ENCODE results near the gene FOXD4L1.
"Not testable (repeated sequence)": the region's sequence is repeated elsewhere in the genome, so short reads cannot be mapped to it uniquely, and the experiment has no call there.

Gene FOXD4L1

DNA sequence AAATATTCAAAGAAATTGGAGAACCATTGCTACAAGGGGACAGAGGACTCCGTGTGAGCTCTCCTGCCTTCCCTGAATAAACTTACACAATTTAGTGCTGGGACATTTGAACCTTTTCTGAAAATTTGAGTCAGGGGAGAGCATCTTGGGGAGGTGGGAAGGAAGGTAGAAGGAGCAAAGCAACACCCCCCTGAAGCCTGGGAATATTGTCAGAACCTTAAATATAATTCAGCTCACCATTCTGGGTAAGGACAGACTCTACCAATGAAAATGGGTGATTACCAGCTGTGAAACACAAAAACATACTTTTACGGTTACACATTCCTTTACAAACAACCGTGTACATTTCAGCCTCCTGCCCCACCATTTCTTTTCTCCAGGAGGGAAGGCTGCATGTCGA is at the start of gene FOXD4L1:
TSS of gene FOXD4L1 (plus strand) at position 301 of the 400 bp plus-strand sequence. CDS start 592 bp downstream, outside the sequence.
- DNase-seq (ENCODE audit: low read depth in 2 of 3, low spot score in 1 of 3), result not testable (repeated sequence)

DNA sequence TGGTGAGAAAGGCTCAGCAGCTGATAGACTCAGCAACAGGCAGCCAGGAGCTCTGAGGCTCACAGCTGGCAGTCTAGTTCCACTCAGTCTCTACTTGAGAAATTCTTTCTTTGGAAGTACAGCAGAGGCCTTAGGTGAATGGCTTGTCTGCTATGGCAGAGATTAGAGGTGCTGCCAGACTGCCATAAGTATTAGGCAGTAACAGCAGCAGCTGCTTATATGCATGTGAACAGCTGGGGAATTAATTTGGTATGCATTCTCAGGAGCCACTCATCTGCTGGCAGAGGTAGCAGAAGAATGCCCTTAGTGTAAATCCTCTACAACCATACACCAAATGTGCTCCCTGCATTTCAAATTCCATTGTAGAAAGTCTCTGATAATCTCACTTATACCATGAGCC is 32.7 kb upstream of the FOXD4L1 start:
- DNase-seq (ENCODE audit: low read depth in 2 of 3, low spot score in 1 of 3), result not testable (repeated sequence)

DNA sequence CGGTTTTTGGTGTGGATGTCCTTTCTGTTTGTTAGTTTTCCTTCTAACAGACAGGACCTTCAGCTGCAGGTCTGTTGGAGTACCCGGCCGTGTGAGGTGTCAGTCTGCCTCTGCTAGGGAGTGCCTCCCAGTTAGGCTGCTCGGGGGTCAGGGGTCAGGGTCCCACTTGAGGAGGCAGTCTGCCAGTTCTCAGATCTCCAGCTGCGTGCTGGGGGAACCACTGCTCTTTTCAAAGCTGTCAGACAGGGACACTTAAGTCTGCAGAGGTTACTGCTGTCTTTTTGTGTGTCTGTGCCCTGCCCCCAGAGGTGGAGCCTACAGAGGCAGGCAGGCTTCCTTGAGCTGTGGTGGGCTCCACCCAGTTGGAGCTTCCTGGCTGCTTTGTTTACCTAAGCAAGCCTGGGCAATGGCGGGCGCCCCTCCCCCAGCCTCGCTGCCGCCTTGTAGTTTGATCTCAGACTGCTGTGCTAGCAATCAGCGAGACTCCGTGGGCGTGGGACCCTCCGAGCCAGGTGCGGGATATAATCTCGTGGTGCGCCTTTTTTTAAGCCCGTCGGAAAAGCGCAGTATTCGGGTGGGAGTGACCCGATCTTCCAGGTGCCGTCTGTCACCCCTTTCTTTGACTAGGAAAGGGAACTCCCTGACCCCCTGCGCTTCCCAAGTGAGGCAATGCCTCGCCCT is 21.6 kb upstream of the FOXD4L1 start:
- DNase-seq (ENCODE audit: low read depth in 2 of 3, low spot score in 1 of 3), result not testable (repeated sequence)

DNA sequence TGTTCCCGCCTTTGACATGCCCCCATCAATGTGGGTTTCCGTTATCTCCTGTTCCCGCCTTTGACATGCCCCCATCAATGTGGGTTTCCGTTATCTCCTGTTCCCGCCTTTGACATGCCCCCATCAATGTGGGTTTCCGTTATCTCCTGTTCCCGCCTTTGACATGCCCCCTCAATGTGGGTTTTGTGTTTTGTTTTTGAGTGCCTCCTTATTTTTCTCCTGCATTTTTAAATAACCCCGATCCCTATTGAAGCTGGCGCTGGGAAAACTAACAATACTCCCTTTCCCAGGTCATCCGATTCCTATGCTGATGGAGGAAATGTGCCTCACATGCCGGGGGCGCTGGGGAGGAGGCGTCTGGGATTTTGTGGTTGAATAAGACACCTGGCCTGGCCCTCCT is 1.9 kb upstream of the FOXD4L1 start:
- DNase-seq (ENCODE audit: low read depth in 2 of 3, low spot score in 1 of 3), result not testable (repeated sequence)

GRCh38 chr2:113499019-113499885 is 787 bp downstream of the FOXD4L1 start:
- not testable (repeated sequence) for DNase-seq (ENCODE audit: low read depth in 2 of 3, low spot score in 1 of 3)

GRCh38 chr2:113499886-113500722 is 1.6 kb downstream of the FOXD4L1 start:
- DNase-seq (ENCODE audit: low read depth in 2 of 3, low spot score in 1 of 3), result not testable (repeated sequence)

GRCh38 chr2:113500723-113501038 is 2.2 kb downstream of the FOXD4L1 start:
- not testable (repeated sequence) for DNase-seq (ENCODE audit: low read depth in 2 of 3, low spot score in 1 of 3)

DNA sequence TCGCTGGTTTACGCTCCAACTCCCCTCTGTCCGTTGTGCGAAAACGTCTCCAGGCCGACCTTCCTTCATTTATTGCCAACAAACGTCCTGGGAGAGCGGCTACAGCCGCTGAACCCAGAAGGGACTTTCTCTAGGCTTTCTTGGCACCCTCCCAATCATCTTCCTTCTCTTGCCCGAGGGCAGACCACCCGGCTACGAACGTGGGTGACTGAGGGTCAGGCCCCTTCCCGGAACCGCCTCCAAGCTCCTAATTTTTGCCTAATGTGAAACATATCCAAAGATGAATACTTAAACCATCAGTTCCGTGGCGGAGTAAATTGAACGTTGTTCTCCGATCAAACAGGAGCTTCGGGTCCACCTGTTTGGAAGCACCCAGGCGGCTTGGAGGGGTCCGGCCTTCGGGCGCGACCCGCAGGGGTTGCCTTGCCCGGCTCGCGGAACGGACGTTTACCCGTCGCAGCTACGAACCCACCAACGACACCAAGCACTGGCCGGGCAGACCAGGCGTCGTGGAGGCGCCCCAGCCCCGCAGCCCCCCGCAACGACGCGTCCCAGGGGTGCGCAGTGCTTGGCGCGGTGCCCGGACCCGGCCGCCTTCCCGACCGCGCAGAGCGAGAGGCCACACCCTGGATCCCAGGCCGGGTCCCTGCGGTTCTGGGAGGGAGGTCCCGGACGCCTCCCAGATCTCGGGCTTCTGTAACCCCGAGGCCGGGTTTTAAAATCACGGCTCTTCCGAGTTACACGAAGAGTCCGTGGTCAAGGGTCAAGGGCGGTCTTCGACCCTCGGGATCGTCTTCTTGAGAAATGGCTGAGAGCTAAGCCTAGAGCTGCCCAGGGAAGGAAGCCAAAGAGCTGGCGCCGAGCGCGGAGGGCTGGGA is 4.0 kb downstream of the FOXD4L1 start:
- DNase-seq (ENCODE audit: low read depth in 2 of 3, low spot score in 1 of 3), result not testable (repeated sequence)

GRCh38 chr2:113503094-113504042 is 4.9 kb downstream of the FOXD4L1 start:
- DNase-seq (ENCODE audit: low read depth in 2 of 3, low spot score in 1 of 3), result not testable (repeated sequence)

GRCh38 chr2:113504081-113504480 is 5.6 kb downstream of the FOXD4L1 start:
- DNase-seq (ENCODE audit: low read depth in 2 of 3, low spot score in 1 of 3), result not testable (repeated sequence)

DNA sequence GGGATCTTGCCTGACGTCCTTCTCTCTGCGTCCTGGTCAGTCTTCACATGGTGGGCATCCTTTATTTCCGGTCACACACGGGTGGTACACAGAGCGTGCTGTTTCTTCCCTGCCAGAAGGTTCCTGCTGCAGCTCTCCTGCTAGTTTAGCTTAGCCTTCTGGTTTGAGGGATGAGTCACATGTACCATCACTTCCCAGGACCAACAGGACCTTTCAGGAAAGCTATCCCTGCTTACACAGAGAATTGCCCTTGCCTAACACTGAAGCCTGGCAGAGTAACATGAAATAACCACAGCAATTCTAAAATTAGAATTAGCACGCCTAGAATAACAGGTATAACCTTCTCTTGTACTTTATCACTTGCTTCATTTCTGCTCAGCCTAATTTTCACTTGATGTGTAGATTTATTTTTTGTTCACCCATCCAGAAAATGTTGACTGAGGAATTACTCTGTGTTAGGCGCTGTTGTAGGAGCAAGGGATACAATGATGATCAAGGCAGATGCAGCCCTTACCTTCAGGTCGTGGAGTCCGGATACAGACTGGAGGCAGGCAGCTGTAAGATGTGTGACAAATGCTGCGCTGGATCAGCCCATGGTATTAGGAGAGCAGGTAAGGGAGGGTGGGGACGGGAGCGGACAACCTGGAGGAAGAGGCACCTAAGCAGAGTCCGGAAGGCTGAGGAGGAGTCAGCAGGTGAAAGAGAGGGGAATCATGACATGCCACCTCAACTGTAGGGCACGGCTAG is 9.1 kb downstream of the FOXD4L1 start:
- DNase-seq (ENCODE audit: low read depth in 2 of 3, low spot score in 1 of 3), result not testable (repeated sequence)

DNA sequence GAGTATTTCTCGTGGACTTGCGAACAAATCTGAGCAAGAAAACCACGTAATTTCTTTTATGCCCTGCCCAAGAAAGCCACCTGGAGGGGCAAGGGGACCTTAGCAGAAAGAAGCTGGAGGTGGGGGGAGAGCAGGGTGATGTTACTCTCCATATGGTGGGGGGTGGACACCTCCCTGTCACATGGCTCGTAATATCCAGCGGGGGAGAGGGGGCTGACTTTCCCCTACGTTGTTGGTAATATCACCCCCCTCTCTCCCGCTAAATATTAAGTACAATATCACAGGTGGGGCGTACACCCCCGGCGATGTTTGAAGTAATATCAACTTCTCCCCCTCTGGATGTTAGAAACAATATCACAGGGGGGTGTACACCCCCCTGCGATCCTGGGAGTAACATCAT is 9.7 kb downstream of the FOXD4L1 start:
- not testable (repeated sequence) for DNase-seq (ENCODE audit: low read depth in 2 of 3, low spot score in 1 of 3)

DNA sequence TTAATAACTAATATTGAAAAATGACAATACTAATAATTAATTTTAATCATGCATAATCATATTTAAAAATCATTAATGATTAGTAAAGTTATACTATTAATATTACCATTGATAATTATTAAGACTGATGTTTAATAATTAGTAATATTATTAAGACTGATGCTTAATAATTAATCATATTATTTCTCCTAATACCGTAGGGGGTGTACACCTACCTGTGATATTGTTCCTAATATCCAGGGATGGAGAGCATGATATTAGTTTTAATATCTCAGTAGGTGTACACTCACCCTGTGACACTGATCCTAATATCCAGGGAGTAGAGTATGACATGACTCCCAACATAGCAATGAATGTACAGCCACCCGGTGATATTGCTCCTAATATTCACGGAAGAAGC is 12.4 kb downstream of the FOXD4L1 start:
- not testable (repeated sequence) for DNase-seq (ENCODE audit: low read depth in 2 of 3, low spot score in 1 of 3)

DNA sequence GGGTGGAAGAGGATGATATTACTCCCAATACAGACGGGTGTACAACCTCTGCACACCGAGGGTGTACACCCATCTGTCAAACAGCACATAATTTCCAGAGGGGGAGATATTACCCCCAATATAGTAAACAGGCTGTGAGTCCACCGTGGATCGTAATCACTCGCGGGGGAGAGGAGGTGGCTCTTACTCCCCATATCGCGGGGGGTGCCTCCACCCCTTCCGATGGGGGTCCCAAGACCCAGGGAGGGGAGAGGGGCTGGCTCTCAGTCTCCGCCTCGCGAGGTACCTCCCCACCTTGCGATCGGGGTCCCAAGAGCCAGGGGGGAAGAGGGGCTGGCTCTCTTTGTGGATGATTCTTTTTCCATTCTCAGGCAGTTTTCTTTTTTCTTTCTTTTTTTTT is 13.4 kb downstream of the FOXD4L1 start:
- not testable (repeated sequence) for DNase-seq (ENCODE audit: low read depth in 2 of 3, low spot score in 1 of 3)

- not testable (repeated sequence) for DNase-seq (ENCODE audit: low read depth in 2 of 3, low spot score in 1 of 3)
These were observed 17.0 kb downstream of the FOXD4L1 start for GRCh38 chr2:113515457-113515856.

DNA sequence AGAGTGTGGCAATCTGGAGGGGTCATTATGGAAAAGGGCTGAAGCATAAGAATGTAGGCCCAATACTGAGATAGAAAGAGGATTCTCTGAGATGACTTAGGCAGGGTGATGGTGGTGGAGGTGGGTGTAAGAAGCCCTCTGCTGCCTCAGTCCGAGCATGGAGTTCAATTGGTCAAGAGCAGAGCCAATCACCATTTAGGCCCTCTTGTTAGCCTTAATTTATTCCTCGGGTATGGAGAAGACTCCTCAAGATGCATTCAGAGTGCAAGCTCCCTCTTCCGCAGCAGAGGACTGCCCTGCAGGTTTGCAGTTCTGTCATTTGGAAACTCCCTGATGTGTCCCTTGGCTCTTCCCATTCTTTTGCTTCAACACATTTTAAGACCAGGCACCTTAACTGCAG is 17.5 kb downstream of the FOXD4L1 start:
- not testable (repeated sequence) for DNase-seq (ENCODE audit: low read depth in 2 of 3, low spot score in 1 of 3)

GRCh38 chr2:113517025-113517424 is 18.6 kb downstream of the FOXD4L1 start:
- DNase-seq (ENCODE audit: low read depth in 2 of 3, low spot score in 1 of 3), result not testable (repeated sequence)

GRCh38 chr2:113520837-113521236 is 22.4 kb downstream of the FOXD4L1 start:
- not testable (repeated sequence) for DNase-seq (ENCODE audit: low read depth in 2 of 3, low spot score in 1 of 3)

Data from stimulated activated CD4-positive, alpha-beta T cell treated with anti-CD3 and anti-CD28 coated beads, Interleukin-12 subunit alpha, Interleukin-12 subunit beta, amount 100 ng/mL, for 48 hours (primary cell).